Endothelial cell (in vitro differentiated cells): Measurements from ENCODE around the gene IQSEC3. TPM values are rescaled to one million over a fixed set of nuclear protein-coding genes. Genes with fewer than 3 reads are reported as not detected.

Experiments
- DNase-seq: peaks from one replicate; pipeline ENCODE4 v3.0.0; 2021; ENCODE audit warnings: low spot score
- H3K27ac Mint-ChIP-seq: one replicate; pipeline ENCODE4 v1.8.0; 2021; ENCODE audit warnings: mixed read lengths, inconsistent platforms; ENCODE audit not compliant: unreplicated experiment
- H3K27me3 Mint-ChIP-seq: one replicate; pipeline ENCODE4 v1.8.0; 2021; ENCODE audit warnings: mild to moderate bottlenecking, moderate library complexity, mixed read lengths, inconsistent platforms; ENCODE audit not compliant: unreplicated experiment
- H3K36me3 Mint-ChIP-seq: one replicate; pipeline ENCODE4 v1.8.0; 2021; ENCODE audit warnings: mild to moderate bottlenecking, low read depth, mixed read lengths, inconsistent platforms; ENCODE audit not compliant: unreplicated experiment
- H3K4me1 Mint-ChIP-seq: one replicate; pipeline ENCODE4 v1.8.0; 2021; ENCODE audit warnings: mild to moderate bottlenecking, mixed read lengths, inconsistent platforms; ENCODE audit not compliant: unreplicated experiment
- H3K4me3 Mint-ChIP-seq: one replicate; pipeline ENCODE4 v1.8.0; 2021; ENCODE audit warnings: mild to moderate bottlenecking, mixed read lengths, inconsistent platforms; ENCODE audit not compliant: unreplicated experiment
- H3K9me3 Mint-ChIP-seq: one replicate; pipeline ENCODE4 v1.8.0; 2021; ENCODE audit warnings: mixed read lengths, inconsistent platforms; ENCODE audit not compliant: unreplicated experiment
- total RNA-seq: library from RNA; stranded (reverse); fragmentation: NEBNext Ultra II Directional; extraction: Animal tissue kit (Norgen Biotek cat#: 25700); gene quantifications from one replicate; pipeline ENCODE4 v1.2.1, GENCODE V29; 2021; ENCODE audit not compliant: unreplicated experiment
- TF ChIP-seq, protein P1 (sequence below): fragments of 200-600 bp; sonication (generic); IDR thresholded peaks from one replicate; pipeline ENCODE4 v1.5.0; 2021; ENCODE audit warnings: antibody characterized with exemption; ENCODE audit not compliant: unreplicated experiment

The IQSEC3 gene
- total RNA-seq, 1 donor from 2014 or later: 13.2 TPM

DNA sequence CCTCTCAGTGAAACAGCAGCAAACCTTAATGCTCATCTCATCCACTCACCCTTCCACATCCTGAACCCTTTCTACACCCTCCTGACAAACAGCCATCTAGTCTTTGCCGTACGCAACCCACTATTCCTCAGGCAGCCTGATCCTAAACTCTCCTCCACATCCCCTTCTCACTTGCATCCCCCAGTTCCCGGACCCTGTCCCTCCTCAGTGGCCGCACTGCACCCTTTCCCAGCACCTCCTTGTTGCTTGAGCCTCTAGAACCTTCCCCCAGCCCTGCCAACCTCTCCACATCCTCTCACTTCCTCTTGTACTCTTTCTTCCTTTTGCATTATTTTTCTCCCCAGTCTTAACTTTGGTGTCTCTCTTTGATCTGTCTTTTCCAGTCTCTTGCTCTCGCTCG is 42.9 kb downstream of the IQSEC3 start:
- no peaks in the 10 kb centered on the region for H3K9me3 Mint-ChIP-seq
- TF ChIP-seq, protein P1, sequence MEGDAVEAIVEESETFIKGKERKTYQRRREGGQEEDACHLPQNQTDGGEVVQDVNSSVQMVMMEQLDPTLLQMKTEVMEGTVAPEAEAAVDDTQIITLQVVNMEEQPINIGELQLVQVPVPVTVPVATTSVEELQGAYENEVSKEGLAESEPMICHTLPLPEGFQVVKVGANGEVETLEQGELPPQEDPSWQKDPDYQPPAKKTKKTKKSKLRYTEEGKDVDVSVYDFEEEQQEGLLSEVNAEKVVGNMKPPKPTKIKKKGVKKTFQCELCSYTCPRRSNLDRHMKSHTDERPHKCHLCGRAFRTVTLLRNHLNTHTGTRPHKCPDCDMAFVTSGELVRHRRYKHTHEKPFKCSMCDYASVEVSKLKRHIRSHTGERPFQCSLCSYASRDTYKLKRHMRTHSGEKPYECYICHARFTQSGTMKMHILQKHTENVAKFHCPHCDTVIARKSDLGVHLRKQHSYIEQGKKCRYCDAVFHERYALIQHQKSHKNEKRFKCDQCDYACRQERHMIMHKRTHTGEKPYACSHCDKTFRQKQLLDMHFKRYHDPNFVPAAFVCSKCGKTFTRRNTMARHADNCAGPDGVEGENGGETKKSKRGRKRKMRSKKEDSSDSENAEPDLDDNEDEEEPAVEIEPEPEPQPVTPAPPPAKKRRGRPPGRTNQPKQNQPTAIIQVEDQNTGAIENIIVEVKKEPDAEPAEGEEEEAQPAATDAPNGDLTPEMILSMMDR: no peak
- H3K4me1 Mint-ChIP-seq: peaks cover 52% of the 10 kb centered on the region
- peak overlapping the region; percentile 27 for H3K27ac Mint-ChIP-seq
- DNase-seq: no peak
- H3K27me3 Mint-ChIP-seq: peaks cover 6% of the 10 kb centered on the region
- H3K36me3 Mint-ChIP-seq: no peaks in the 10 kb centered on the region
- no peak overlapping the region for H3K4me3 Mint-ChIP-seq

GRCh38 chr12:109872-110271 is 43.3 kb downstream of the IQSEC3 start:
- Mint-ChIP-seq H3K4me3 (no peak overlapping the region), H3K27me3 (peaks cover 6% of the 10 kb centered on the region), H3K27ac (peak overlapping the region; percentile 57), H3K36me3 (no peaks in the 10 kb centered on the region), H3K9me3 (no peaks in the 10 kb centered on the region), H3K4me1 (peaks cover 52% of the 10 kb centered on the region)
- DNase-seq: no peak
- TF ChIP-seq, protein P1: no peak

- Mint-ChIP-seq H3K27ac (no peak overlapping the region), H3K27me3 (peaks cover 6% of the 10 kb centered on the region), H3K4me1 (peaks cover 43% of the 10 kb centered on the region), H3K9me3 (no peaks in the 10 kb centered on the region), H3K4me3 (no peak overlapping the region), H3K36me3 (no peaks in the 10 kb centered on the region)
- DNase-seq: no peak
- TF ChIP-seq, protein P1: no peak
Observed at GRCh38 chr12:111699-112493, 45.3 kb downstream of the IQSEC3 start.

DNA sequence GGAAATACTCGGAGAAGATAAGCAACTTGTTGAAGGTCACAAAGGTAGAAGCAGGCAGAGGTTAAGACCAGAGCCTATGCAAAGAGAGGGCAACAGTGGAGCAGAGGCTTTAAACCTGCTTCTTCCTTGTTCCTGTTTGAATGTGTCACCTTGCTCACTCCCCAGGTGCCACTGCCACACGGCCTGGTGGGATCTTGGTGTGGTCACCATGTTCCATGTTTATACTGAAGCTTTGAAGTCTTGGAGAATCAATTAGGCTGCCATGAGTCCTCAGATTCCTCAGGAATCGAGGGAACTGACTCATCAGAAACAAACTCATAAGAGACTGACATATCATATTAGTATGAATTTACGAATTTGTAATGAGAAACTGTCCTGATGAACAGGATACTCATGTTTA is 46.8 kb downstream of the IQSEC3 start:
- no peak overlapping the region for H3K4me3 Mint-ChIP-seq
- H3K9me3 Mint-ChIP-seq: no peaks in the 10 kb centered on the region
- TF ChIP-seq, protein P1: no peak
- H3K27ac Mint-ChIP-seq: no peak overlapping the region
- DNase-seq: no peak
- H3K27me3 Mint-ChIP-seq: peaks cover 6% of the 10 kb centered on the region
- H3K4me1 Mint-ChIP-seq: peaks cover 45% of the 10 kb centered on the region
- no peaks in the 10 kb centered on the region for H3K36me3 Mint-ChIP-seq

DNA sequence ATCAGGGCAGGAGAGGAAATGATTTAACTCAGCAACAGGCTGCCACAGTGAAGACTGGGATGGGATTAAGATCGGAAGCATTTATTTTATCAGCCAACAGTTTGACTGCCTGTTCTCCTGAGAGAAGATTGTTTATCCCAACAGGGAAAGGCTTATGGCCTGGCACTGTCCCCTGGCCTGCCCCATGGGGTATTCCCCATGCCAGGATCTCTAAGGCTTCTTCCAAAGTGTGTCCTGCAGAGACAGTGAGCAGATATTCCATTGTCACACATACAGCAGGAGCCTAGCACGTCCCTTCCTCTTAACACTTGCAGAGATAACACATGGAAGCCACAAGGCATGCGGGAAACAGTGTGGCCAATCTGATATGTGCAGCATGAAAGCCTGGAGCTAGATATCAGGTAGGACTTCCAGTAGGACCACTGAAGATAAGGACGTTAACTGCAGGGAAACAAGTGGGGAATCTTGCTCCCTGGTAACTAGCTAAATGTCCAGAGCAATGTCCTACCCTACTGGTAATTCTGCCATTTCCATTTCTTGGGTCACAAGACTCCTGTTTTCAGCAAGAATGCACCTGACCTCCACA is 48.2 kb downstream of the IQSEC3 start:
- TF ChIP-seq, protein P1: no peak
- H3K9me3 Mint-ChIP-seq: no peaks in the 10 kb centered on the region
- H3K27me3 Mint-ChIP-seq: peaks cover 3% of the 10 kb centered on the region
- H3K4me3 Mint-ChIP-seq: peak overlapping the region; percentile 3
- no peak for DNase-seq
- H3K27ac Mint-ChIP-seq: peak overlapping the region; percentile 2
- H3K4me1 Mint-ChIP-seq: peaks cover 37% of the 10 kb centered on the region
- no peaks in the 10 kb centered on the region for H3K36me3 Mint-ChIP-seq
